Spleen (tissue), 7 donors: ENCODE measurements around the gene LRP1B.

ENCODE experiments used
- CTCF ChIP-seq, 11 experiments: fragments of 200-600 bp in 7 of 11; fragments of 450-650 bp in 4 of 11; sonication (generic) in 4 of 11; IDR thresholded peaks in 8 of 11; conservative IDR thresholded peaks in 3 of 11; 1 replicate in 7 of 11; 2 replicates in 4 of 11; pipeline versions ENCODE4 v1.4.0 to v1.8.0; 2016 to 2021; ENCODE audit warnings: antibody characterized with exemption in 11 of 11, inconsistent platforms in 4 of 11, mild to moderate bottlenecking in 1 of 11
- POLR2A ChIP-seq, 3 donors: fragments of 450-650 bp; IDR thresholded peaks; one replicate each; pipeline ENCODE4 v1.5.1; 2017; ENCODE audit warnings: antibody characterized with exemption in 3 of 3, mild to moderate bottlenecking in 1 of 3
- donor health status: DM: no; HTN: no; CAD: no; lungs with moderate emphysema.
- donor health status: DM: no; HTN: no; CAD: no.
- donor health status: DM: no; HTN: no; CAD: no.

- TF ChIP-seq CTCF (IDR thresholded peaks at IDR 0.05 in 8 of 11, conservative IDR thresholded peaks at IDR 0.05 in 3 of 11) (no peak), POLR2A (IDR thresholded peaks at IDR 0.05) (no peak)
Observed at GRCh38 chr2:140998017-140998416, 1132.8 kb downstream of the LRP1B start.
